Calu3 (cell line): ENCODE data around the gene CRBN. TPM values are rescaled to one million over a fixed set of nuclear protein-coding genes. Genes with fewer than 3 reads are reported as not detected.

Experiments used
- BruUV-seq: library from RNA; stranded (reverse); fragments of 400-500 nt; replicated peaks from 2 replicates; lab custom pipeline; 2021; lab: Mats Ljungman, UMichigan
- CTCF ChIA-PET: fragments of 300-600 bp; sonication (Branson Sonifier 250); formaldehyde crosslinking; loops from one replicate; lab custom pipeline; 2022; ENCODE audit warnings: antibody characterized with exemption; lab: Charles Lee
- DNase-seq: peaks from one replicate; pipeline ENCODE4 v3.0.0; 2022
- H3K27ac Mint-ChIP-seq: one replicate; pipeline ENCODE4 v1.8.0; 2022; ENCODE audit warnings: mixed read lengths; ENCODE audit not compliant: unreplicated experiment
- H3K27me3 Mint-ChIP-seq: one replicate; pipeline ENCODE4 v1.8.0; 2022; ENCODE audit warnings: mixed read lengths; ENCODE audit not compliant: unreplicated experiment
- H3K36me3 Mint-ChIP-seq: one replicate; pipeline ENCODE4 v1.8.0; 2022; ENCODE audit warnings: mild to moderate bottlenecking, moderate library complexity, mixed read lengths; ENCODE audit not compliant: insufficient read depth, unreplicated experiment
- H3K4me1 Mint-ChIP-seq: one replicate; pipeline ENCODE4 v1.8.0; 2022; ENCODE audit warnings: mild to moderate bottlenecking, low read depth, mixed read lengths; ENCODE audit not compliant: unreplicated experiment
- H3K4me3 Mint-ChIP-seq: one replicate; pipeline ENCODE4 v1.8.0; 2022; ENCODE audit warnings: mild to moderate bottlenecking, low read depth, moderate library complexity, mixed read lengths; ENCODE audit not compliant: unreplicated experiment
- H3K9me3 Mint-ChIP-seq: one replicate; pipeline ENCODE4 v1.8.0; 2022; ENCODE audit warnings: low read depth, mixed read lengths; ENCODE audit not compliant: unreplicated experiment
- intact Hi-C: fragments of 100-400 bp; cut with micrococcal nuclease; formaldehyde crosslinking; loops from one replicate; pipeline ENCODE4 v1.10.0; 2022; ENCODE audit not compliant: unreplicated experiment
- total RNA-seq: library from RNA; stranded (reverse); gene quantifications from 2 replicates; pipeline ENCODE4 v1.2.3, GENCODE V29; 2022
- TF ChIP-seq, protein P1 (sequence below): fragments of 200-600 bp; IDR thresholded peaks from one replicate; pipeline ENCODE4 v1.8.0; 2022; ENCODE audit warnings: antibody characterized with exemption; ENCODE audit not compliant: unreplicated experiment

The CRBN gene
- total RNA-seq, 1 experiment from 2014 or later = 31.6 TPM

DNA sequence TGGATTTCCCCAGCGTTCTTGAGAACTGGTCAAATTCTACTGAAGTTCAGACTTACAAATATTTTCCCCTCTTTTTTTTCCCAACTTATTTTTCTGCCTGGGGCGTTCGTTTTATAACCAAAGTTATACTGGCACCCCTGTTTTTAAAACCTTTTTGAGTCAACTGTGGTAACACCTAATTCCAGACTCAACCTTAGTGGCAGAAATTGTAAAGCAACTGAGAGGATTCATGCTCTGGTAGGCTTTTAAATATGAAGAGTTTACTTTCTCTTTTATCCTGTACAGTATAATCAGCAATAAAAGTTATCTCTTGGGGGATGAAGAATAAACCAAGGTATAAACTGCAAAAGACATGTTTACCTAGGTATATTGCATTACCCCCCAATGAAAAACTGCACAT, 71.6 kb downstream of the CRBN start:
- no peaks in the 10 kb centered on the region for H3K27me3 Mint-ChIP-seq
- DNase-seq = no peak
- intact Hi-C loops = no loop called here
- no peaks in the 10 kb centered on the region for H3K9me3 Mint-ChIP-seq
- H3K4me3 Mint-ChIP-seq = no peak overlapping the region
- no TSS peak for BruUV-seq
- peaks cover 10% of the 10 kb centered on the region for H3K4me1 Mint-ChIP-seq
- H3K27ac Mint-ChIP-seq = no peak overlapping the region
- CTCF ChIA-PET = no interaction called here
- no peaks in the 10 kb centered on the region for H3K36me3 Mint-ChIP-seq
- TF ChIP-seq, protein P1, sequence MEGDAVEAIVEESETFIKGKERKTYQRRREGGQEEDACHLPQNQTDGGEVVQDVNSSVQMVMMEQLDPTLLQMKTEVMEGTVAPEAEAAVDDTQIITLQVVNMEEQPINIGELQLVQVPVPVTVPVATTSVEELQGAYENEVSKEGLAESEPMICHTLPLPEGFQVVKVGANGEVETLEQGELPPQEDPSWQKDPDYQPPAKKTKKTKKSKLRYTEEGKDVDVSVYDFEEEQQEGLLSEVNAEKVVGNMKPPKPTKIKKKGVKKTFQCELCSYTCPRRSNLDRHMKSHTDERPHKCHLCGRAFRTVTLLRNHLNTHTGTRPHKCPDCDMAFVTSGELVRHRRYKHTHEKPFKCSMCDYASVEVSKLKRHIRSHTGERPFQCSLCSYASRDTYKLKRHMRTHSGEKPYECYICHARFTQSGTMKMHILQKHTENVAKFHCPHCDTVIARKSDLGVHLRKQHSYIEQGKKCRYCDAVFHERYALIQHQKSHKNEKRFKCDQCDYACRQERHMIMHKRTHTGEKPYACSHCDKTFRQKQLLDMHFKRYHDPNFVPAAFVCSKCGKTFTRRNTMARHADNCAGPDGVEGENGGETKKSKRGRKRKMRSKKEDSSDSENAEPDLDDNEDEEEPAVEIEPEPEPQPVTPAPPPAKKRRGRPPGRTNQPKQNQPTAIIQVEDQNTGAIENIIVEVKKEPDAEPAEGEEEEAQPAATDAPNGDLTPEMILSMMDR = no peak

DNA sequence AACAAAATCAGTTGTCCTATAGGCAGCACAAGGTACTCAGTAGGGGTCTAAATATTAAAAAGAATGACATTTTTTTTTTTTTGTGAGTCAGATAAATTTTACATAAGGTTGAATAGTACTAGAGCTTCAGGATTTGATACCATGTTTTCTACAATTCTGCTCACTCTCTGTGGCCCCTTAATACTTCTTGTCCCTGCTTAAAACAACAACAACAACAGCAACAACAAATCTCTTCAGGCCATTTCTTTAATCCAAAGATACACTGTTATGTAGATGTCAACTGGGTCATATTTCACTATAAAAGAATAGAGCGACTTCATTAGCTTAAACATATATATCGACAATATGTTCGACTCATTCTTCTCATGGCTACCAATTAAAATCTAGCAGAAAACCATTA, 72.3 kb downstream of the CRBN start:
- TF ChIP-seq, protein P1 = no peak
- Mint-ChIP-seq H3K4me3 (no peak overlapping the region), H3K4me1 (peaks cover 10% of the 10 kb centered on the region), H3K36me3 (no peaks in the 10 kb centered on the region), H3K9me3 (no peaks in the 10 kb centered on the region), H3K27me3 (no peaks in the 10 kb centered on the region), H3K27ac (no peak overlapping the region)
- no TSS peak for BruUV-seq
- intact Hi-C loops = no loop called here
- no peak for DNase-seq
- CTCF ChIA-PET = no interaction called here

DNA sequence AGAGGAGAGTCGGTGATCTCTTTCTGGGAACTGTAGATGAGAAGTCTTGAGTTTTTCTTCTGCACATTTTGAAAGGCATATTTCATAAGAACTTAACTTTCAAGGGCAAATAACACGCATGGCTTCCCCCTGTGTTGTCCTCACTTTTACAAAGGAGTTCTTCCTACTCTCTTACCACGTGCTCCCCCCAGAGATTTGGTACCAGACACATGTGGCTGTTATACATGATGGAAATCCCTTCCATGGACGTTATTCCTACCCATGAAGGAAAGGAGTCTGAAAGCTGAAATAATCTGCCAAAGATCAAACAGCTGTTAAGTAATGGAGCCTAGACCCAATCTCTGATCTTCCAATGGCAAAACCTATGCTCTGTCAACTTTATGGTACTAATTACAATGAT, 73.7 kb downstream of the CRBN start:
- TF ChIP-seq, protein P1 = no peak
- no peaks in the 10 kb centered on the region for H3K9me3 Mint-ChIP-seq
- H3K4me1 Mint-ChIP-seq = peaks cover 7% of the 10 kb centered on the region
- H3K27ac Mint-ChIP-seq = no peak overlapping the region
- no peaks in the 10 kb centered on the region for H3K36me3 Mint-ChIP-seq
- CTCF ChIA-PET = no interaction called here
- H3K4me3 Mint-ChIP-seq = no peak overlapping the region
- intact Hi-C loops = no loop called here
- DNase-seq = no peak
- no TSS peak for BruUV-seq
- H3K27me3 Mint-ChIP-seq = no peaks in the 10 kb centered on the region

DNA sequence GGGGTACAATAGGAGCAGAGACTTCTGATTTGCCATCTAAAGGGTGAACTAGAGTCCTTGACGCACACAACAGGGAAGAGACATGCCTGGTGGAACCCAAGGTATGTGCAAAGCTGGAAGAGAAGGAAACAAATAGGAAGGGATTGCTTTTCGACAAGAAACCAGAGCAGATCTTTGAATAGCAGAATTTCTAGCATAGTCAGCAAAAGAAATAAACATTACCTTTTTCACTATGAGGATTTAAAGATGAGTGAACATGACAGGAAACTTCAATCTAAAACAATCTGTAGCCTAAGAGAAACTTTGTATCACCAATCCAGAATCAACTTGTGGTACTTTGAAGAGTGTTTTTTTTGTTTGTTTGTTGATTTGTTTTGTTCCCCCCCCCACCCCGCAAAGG, 74.2 kb downstream of the CRBN start:
- CTCF ChIA-PET = no interaction called here
- Mint-ChIP-seq H3K27me3 (no peaks in the 10 kb centered on the region), H3K27ac (no peak overlapping the region), H3K4me1 (peaks cover 2% of the 10 kb centered on the region), H3K4me3 (no peak overlapping the region), H3K36me3 (no peaks in the 10 kb centered on the region), H3K9me3 (no peaks in the 10 kb centered on the region)
- TF ChIP-seq, protein P1 = no peak
- intact Hi-C loops = no loop called here
- BruUV-seq = no TSS peak
- no peak for DNase-seq
